T-helper 22 cell (primary cell): ENCODE measurements around the gene KLHL15.

ENCODE experiments used
- DNase-seq: peaks from one replicate; pipeline ENCODE4 v3.0.0-alpha.2; 2020; ENCODE audit warnings: low read depth

The KLHL15 gene

DNA sequence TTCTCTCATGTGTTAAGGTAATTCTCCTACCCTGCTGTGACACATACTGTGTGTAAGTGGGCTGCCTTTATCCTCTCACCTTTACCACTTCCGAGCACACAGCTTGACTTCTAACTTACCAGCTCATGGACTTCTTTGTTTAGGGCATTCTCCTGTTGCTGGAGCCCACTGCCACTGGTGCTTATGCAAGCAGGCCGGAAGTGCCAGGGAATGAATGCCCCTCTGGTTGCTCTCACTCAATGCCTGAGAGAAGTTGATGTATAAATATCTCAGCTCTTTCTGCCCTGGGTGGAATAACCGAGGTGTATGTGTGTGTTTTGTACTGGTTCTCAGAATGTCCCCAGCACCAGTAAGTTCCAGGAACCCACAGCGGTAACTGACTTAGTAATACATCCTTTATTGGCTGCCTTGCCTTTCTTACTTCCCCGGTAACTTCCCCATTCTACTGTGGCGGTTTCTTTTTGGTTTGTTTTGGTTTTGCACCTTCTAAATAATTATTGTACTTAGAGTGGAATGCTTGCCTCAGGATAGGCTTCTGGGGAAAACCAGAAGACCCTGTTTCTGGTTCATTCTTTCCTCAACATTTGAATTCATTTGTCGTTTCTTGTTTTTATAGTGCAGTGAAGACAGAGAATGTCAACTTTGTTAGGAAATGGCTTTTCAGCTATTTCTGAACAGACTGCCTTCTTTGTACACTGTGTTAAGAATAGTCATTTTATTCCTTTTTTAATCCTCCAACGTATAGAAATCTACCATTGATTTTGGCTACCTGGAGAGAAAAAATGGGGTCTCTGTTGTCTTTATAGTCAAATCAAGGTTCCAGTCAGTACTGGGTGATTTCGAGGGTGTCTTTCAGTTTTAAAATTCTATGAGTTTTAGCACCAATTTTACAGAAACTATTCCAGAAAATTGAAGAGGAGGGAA is 73.7 kb downstream of the KLHL15 start:
- no peak for DNase-seq

DNA sequence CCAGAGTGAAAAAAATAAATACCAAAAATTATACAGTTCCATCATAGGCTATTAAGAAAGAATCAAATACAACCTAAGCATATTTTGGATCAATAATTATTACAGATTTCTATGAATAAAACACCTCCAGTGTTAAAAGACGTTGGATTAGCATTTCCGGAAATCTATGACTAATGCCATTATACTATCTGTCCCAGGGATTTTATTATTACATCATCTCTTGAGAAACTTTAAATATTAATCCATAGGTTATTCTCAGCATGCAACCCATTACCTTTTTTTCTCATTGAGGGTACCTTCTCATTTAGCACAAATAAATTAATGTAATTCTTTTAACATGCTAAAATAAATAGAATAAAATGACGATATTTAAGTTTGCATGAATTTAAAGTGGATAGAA is 74.6 kb downstream of the KLHL15 start:
- DNase-seq, result no peak

DNA sequence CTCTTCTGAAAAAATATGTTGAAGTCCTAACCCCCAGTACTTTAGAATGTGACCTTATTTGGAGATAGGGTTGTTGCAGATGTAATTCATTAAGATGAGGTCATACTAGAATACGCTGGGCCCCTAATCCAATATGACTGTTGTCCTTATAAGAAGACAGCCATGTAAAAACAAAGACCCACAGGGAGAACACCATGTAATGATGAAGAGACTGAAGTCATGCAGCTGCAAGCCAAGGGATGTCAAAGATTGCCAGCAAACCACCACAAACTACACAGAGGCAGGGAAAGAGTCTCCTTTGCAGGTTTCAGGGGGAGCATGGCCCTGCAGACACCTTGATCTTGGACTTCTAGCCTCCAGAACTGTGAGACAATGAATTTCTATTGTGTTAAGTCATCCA is 81.8 kb downstream of the KLHL15 start:
- DNase-seq, result no peak

DNA sequence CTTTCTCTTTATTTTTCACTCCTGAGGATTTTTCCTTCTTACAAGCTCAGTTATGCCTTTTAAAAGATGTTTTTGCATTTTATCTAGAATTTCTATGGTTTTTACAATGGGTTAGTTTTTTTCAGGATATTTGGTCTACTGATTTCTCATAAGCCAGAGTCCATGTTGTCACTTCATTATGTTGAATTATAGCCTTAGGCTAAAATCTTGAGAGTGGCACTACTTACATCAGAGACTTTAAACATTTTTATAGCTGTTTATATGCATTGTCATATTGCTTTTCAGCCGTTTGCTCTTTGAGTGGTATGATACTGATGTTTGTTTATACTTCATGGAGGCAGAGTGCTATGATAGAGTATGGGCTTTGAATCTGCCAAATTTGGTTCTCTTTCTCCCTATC is 82.8 kb downstream of the KLHL15 start:
- DNase-seq, result no peak

DNA sequence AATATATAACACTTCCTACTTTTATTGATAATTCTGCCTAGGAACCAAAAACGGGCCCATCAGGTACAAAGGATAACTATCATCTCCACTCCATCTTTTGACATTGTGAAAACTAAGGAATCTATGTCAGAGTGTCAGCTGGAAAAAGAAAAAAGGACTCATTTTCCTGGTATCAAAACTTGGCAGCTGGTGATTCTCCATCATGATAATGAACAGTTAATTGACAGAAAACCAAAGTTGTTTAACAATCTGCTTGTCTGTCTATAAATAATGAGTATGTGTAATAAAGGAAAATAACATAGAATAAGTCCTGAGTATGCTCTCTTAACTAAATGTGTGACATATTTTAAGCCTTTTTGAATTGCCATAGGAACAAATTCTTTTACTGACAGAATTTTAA is 87.8 kb downstream of the KLHL15 start:
- no peak for DNase-seq

DNA sequence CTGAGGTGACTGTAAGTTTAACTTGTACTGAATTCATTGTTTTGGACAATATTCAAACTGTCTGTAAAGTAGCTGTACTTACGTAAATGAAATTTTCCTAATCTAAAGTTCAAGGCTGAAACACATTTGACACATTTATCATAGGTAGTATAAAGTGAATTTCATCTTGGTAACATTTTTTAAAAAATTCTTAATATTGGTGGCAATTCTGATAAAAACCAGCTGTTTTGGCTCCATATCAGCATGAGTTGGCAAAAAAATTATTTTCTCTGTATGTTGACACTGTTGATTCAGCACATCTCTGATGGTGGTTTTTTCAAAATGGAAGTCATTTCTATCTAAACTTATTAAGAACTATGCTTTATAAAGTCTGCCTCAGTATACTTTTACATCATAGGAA is 88.3 kb downstream of the KLHL15 start:
- DNase-seq, result no peak

DNA sequence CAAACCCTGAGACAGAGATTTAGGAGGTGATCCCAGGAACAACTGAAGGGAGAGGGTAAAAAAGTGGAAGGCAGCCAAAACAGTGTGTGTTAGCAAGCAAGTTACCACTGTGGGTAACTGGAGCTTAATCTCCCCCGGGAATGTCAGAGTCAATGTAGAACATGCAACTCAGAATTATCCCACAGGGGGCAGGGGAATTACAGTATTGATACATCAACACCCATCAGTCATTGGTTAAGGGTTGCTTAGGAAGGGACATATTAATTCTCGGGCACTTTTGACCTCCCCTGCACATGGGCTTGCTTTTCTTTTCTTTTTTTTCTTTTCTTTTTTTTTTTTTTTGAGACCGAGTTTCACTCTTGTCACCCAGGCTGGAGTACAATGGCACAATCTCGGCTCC is 89.9 kb downstream of the KLHL15 start:
- DNase-seq, result no peak

DNA sequence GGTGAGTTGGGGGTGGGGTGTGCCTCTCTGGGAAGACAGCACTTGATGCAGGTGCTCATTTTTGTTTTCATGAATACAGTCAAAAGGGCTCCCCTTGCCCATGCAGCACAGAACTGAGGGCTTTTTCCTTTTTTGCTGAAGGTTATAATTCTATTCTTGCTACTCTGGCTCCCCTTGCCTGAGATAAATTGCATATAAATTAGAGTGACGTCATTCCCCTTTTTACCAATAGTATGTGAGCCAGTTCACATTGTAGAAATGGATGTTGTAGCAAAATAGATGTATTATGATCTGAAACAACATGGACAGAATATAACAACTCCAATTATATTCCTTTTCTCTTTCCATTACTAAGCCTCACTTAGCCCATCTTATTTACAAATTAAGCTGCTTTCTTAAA is 90.8 kb downstream of the KLHL15 start:
- DNase-seq, result no peak

DNA sequence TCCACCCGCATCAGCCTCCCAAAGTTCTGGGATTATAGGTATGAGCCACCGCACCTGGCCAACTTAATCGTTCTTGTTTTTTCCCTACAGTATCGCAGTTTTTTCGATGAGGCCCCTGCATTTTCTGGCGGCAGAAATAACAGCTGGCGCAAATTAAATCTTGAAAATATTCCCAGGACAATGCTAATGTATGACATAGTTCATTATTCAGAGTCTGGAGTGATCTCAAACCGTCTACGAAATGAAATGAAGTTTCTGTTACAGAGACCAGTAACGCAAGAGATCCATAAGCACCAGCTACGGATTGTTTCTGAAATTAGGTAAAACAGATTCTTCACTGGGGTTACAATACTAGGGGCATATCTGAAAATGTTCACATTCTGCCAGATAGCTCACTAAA is 91.9 kb downstream of the KLHL15 start:
- DNase-seq, result no peak
